ENCODE data around the gene SESN3.

The SESN3 gene

DNA sequence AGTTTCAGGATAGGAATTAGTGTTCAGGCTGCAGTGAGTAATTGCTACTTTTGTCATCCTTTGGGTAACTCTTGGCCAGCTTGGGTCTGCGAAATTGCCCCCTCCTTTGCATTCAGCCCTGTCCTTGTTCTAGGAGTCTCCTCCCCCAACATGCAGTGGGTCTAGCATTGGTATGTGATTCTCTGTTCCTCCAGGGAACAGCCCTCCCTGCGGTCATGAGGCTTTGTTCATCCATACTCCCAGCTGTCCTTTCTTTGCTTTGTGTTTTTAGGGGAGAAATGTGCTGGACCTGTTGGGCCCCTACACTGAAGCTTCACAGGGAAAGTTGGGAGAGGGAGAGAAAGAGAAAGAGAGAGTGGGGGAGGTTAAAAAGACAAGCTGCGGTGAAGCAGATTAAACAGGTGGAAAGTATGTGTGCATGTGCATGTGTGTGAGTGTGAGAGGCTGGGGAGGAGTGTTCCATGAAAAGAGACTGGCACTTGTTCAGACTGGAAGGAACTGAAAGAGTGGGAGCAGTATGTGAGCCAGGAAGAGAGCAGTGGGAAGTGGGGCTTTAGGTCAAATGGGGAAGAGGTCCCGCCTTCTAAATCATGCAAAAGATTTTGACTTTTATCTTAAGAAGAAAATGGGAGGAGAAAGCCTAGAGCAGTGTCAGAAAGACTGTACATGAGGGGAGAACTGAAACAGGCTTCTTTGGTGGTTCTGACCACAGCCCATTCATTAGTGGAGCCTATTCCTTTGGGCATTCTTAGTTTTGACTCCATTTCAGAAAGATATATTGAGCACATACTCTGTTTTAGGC lies 17.9 kb upstream of the SESN3 start:
- DNase-seq: no peak

DNA sequence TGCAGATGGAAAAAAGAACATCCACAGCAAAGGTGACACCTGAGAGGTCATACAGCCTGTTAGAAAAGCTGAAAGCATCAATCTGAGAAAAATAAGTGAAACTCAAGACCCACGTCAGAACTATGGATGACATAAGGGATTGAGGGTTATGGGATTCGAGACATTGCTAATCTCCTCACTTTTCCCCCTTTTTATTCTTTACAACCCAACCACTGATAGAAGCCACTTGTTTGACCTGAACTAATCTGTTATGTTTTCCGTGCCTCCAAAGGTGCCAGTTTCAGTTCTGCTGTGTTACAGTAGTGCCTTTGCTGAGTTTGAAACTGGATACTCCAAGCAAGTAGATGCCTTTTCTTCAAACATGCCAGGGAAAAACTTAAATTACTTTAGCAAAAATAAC lies 16.9 kb upstream of the SESN3 start:
- DNase-seq: no peak

GRCh38 chr11:95247127-95247684 lies 16.2 kb upstream of the SESN3 start:
- no peak for DNase-seq

DNA sequence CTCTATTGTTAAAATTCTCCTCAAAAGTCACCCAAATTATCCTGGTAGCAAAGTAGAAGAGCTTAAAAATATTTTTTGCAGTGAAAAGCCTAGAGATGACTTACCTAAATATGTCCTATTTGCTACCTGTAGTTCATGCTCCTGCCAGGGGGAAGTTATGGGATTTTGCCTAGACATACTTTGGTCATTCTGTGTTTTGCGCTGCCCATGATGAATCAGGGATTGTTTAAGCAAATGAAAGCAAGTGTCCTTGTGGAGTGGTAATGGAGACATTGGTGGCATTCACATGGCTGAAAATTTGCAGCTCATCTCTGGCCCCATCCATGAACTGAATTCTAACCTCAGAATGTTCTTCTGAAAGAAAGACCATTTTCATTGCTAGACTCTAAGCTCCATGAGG lies 14.6 kb upstream of the SESN3 start:
- no peak for DNase-seq

- no peak for DNase-seq
Observed at GRCh38 chr11:95245038-95245437, 14.0 kb upstream of the SESN3 start.

- DNase-seq: no peak
Observed at GRCh38 chr11:95243673-95244072, 12.7 kb upstream of the SESN3 start.

GRCh38 chr11:95242845-95243605 lies 12.0 kb upstream of the SESN3 start:
- no peak for DNase-seq

DNA sequence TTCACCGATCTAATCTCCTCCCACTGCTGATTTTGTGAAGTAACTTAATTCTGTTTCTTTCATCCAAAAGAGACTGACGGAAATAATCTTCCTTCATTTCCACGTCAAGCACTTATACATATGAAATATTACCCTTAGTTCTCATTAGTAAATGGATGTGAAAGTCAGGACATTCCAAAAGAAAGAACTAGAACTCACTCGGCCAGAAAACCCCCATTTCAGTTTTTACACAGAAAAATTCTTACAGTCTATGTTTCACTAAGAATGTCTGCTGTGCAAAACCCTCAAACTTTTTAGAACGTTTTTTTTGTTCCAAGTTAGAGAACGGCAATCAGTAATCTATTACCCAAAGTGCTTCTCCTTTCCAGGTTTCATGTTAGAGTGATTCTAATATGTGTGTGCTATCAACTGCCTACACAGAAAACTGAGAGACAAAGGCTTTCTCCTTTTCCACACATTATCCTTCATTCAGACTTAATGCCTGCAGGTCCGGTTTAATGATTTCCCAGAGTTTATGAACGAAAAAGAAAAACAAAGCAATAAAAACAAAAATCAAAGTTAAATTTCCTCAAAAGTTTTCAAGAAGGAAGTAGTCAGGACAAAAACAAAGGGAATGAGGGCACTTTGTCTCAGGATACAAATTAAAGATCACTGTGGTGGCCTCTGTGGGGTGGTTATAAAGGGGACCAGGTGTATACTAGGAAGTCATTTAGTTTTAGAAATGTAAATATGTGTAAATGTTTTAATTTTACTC lies 11.3 kb upstream of the SESN3 start:
- DNase-seq: no peak

- peak in 1 of 5 experiments; percentile 33 for DNase-seq
Observed at GRCh38 chr11:95241681-95242081, 10.7 kb upstream of the SESN3 start.

- DNase-seq: no peak
Observed at GRCh38 chr11:95239871-95240649, 9.1 kb upstream of the SESN3 start.

- peak in 1 of 5 experiments; percentile 33 for DNase-seq
Observed at GRCh38 chr11:95232666-95233065, 1.7 kb upstream of the SESN3 start.

DNA sequence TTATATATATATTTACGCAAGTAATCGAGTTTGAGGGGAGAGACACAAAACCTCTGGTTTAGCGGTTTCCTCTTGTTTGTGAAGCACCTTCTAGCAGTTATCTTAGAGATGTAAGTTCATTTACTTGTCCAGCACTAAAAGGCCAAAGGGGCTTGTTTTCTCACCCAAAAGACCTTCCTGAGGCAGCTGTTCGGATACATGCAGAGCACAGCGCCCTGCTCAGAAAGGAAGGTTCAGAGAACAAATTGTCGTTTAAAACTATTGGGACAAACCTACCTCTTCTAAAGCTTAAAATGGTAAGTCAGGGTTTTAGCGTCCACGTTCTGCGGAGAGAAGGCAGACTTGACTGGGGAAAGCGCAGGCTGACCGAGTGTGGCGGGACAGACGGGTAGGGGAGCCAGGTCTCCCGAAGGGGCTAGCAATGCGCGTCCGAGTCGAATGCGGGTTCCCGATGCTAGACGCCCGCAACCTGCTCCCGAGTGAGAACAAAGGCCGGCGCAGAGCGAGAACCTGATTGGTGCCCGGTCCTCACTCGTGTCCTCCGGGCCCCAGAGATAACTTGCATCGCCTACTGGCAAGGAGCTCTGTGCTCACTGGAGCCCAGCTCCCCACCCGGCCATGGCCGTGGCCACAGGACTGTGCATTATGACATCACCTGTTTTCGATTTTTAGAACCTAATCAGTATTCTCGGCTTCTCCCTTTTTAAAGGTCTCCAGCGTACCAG lies 1.0 kb upstream of the SESN3 start:
- DNase-seq: peak; percentile 41 to 89 (median 56)

- no peak for DNase-seq
Observed at GRCh38 chr11:95230810-95231126, 234 bp downstream of the SESN3 start.

DNA sequence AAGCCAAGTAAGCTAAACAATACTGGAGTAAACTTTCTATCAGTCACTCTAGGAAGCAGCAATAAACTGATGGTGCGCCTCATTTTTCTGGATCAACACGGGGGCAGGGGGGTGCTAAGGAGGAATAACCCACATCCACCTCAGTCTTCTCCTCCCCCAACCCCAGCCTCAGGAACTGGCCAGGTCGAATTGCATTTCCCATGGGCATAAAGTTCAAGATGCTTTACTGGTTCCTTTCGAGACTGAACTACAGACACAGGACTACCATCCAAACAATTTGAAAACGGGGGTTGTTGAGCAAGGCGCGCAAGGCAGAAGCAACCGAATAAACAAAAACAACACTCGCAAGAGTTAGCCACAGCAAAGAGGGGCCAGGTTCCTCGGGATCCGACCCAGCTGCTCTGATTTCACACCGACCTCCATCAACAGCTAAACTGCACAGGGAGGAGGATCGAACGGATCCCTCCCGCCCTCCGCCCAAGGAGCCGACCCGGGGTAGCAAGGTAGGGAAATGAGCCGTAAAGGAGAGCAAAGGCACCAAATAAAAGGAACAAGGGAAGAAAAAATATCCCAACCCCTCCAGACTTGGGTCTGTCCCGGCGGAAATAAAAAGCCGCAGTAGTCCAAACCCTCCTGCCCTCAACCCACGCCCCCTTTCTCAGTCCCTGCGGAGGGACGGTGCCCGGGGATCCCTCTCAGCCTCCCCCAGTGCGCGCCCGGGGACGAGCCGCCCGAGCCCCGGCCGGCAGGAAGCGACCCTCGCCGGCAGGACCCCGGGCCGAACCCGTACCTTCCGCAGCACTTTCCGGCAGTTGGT lies 801 bp downstream of the SESN3 start:
- DNase-seq: peak in 4 of 5 experiments; percentile 12 to 55 (median 22)

DNA sequence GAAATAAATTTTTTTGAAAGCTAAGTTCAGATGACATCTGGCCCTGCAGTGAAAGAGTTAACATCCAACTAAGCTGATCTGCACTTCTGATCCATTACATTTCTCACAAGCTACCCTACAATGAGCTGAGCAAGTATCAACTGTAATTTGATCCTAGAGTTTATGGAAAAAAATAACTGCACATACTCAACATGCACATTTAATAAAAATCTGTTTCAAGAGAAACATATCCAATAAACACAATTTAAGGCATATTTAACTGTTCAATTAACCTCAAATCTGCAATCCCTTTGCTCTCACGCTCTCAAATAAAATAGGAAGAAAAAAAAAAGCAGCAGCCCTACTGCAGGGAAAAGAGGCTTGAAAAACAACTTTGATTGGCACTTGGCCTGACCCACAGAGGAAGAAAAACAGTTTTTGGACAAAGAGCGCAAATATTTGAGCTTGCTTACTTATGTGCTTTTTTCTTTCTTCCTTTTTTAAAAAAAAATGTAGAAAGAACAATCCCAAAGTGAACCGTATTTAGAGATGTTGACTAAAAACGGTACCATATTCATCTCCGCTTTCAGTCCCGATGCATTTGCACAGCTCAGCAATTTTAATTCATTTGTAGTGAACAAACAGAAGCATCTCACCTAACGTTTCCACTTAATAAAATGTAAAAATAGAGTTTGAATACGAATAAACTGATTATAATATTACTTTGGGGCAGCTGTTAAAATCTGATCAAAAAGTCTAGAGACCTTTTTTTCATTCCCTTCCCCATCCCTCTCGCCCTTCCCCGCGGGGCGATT lies 1.6 kb downstream of the SESN3 start:
- peak in 1 of 5 experiments; percentile 63 for DNase-seq

DNA sequence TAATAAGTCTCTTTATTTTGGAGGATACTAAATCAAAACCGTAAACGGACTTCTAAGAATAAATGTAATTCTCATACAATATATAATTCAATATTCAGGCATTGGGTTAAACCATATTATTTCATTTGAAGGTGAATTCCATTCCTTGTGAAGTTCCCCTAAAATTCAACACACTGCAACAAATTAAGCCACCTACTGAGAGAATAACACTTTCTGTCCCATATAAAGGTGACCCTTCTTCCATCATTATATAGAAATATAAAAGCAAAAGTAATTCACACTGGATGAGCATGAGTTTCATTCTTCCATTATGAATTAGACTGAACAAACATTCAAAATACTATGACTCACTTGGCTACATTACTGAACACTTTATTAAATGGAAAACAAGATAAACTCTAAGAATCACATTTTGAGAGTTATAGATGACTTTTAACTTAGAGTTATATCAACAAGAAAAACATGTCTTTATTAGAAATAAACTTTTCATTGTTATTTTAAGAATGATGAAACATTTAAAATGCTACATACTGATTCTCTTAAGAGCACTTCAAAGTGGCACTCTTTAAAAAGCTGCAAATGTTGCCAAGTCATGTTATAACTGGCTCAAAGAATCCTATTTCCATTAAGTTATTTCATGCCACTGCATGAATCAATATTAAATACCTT lies 2.8 kb downstream of the SESN3 start:
- DNase-seq: no peak

DNA sequence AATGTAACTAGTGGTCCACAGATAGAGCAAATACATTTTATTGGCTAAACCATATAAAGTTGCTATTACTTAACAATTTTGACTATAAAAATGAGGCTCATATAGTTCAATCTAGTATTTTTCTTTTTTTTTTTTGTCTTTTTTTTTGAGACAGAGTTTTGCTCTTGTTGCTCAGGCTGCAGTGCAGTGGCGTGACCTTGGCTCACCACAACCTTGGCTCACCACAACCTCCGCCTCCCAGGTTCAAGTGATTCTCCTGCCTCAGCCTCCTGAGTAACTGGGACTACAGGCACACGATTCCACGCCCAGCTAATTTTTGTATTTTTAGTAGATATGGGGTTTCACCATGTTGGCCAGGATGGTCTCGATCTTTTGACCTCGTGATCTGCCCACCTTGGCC lies 3.9 kb downstream of the SESN3 start:
- peak in 2 of 5 experiments; percentile 16 to 79 for DNase-seq

DNA sequence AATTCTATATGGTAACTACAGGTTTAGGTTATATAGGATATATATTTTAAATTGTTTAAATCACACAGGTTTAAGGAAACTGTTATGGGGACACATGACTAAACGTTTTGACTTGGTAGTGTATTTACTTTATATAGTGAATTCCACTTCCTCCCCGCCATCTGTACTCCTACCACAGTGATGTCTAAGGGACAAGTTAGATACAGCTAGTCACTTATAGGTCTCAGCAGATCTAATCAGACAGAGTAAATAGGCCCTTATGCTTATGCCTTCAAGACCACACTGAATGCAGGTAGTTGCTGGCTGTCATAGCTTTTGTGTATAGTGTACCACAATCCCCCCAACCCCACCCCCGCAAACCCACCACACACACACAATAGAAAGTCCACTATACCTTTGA lies 8.2 kb downstream of the SESN3 start:
- peak in 1 of 5 experiments; percentile 62 for DNase-seq

DNA sequence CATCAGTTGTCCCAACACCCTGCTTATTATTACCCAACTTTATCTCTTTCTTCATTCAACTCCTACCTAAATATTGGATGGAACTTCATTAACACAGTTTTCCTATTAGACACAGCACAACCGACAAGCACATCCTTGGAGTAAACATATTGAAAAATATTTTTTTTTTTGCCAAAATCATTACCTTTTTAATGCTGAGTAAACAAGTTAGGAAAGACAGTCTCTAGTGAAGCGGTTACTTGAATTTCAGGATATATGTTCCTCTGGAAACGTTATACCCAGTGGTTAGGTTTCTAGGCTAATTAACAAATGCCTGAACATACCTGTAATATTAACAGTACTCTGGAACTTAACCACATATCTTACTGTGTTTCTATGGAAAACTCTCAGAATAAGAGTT lies 11.4 kb downstream of the SESN3 start:
- no peak for DNase-seq

All from T-helper 2 cell (primary cell).